Measurements from ENCODE around the gene TAGLN3. TPM values are rescaled to one million over a fixed set of nuclear protein-coding genes. Genes with fewer than 3 reads are reported as not detected.

The TAGLN3 gene
- total and polyA plus RNA-seq, 2 experiments from 2014 or later: 1.6 TPM

DNA sequence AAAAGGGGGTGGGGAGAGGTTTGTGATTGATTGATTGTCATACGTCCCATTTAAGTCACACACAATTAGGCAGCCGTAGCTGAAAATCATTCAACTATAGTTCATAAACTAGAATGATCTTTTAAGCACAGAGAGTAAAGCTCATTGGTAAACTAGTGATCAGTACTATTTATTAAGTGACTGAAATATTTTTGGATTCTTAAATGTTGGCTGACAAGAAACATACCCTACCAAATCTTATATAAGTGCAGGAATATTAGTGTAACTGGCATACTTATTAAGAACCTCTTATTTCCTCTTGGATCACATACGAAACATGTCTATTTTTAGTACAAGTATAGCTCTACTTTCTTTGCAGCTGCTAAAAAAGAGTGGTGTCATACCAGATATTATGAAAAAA, 28.3 kb upstream of the TAGLN3 start:
- Histone ChIP-seq H3K9me3 (ENCODE audit: low read depth) (no peaks in the 10 kb centered on the region), H3K4me1 (ENCODE audit: low read depth) (peaks cover 16% of the 10 kb centered on the region), H3K36me3 (no peaks in the 10 kb centered on the region), H3K27me3 (no peaks in the 10 kb centered on the region), H3K27ac (no peak overlapping the region), H3K4me3 (no peak overlapping the region)
- no peak for DNase-seq (ENCODE audit: low read depth in 1 of 2, low spot score in 1 of 2)
- TF ChIP-seq CTCF (IDR thresholded peaks at IDR 0.05; ENCODE audit: low read depth, low read length): no peak

GRCh38 chr3:111971533-111972130, 27.1 kb upstream of the TAGLN3 start:
- Histone ChIP-seq H3K4me1 (ENCODE audit: low read depth) (peaks cover 15% of the 10 kb centered on the region), H3K4me3 (no peak overlapping the region), H3K27me3 (no peaks in the 10 kb centered on the region), H3K36me3 (no peaks in the 10 kb centered on the region), H3K9me3 (ENCODE audit: low read depth) (no peaks in the 10 kb centered on the region), H3K27ac (no peak overlapping the region)
- TF ChIP-seq CTCF (IDR thresholded peaks at IDR 0.05; ENCODE audit: low read depth, low read length): no peak
- DNase-seq (ENCODE audit: low read depth in 1 of 2, low spot score in 1 of 2): peak in 1 of 2 donors; percentile 28

GRCh38 chr3:111972891-111973290, 25.8 kb upstream of the TAGLN3 start:
- H3K4me3 ChIP-seq: no peak overlapping the region
- H3K27ac ChIP-seq: no peak overlapping the region
- no peaks in the 10 kb centered on the region for H3K9me3 ChIP-seq (ENCODE audit: low read depth)
- peaks cover 6% of the 10 kb centered on the region for H3K4me1 ChIP-seq (ENCODE audit: low read depth)
- no peaks in the 10 kb centered on the region for H3K36me3 ChIP-seq
- no peak for TF ChIP-seq CTCF (IDR thresholded peaks at IDR 0.05; ENCODE audit: low read depth, low read length)
- no peaks in the 10 kb centered on the region for H3K27me3 ChIP-seq
- no peak for DNase-seq (ENCODE audit: low read depth in 1 of 2, low spot score in 1 of 2)

DNA sequence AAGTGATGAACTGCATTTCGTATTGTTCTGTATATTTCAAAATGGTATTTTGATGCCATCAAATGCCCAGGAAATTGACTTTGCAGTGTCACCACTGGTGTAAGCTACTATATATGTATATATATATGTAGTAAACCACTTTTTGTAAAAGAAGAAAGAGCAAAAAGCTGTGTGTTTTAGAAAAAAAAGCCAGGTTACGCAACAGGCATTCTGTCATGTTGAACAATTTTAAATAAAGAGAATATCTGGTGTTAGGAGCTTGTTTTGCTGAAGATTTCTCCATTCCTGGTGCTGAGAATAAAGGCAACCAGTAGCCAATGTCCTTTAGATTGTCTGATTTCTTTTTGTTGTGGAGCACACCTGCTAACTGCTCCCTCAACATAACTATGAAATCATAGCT, 23.6 kb upstream of the TAGLN3 start:
- peaks cover 10% of the 10 kb centered on the region for H3K4me1 ChIP-seq (ENCODE audit: low read depth)
- TF ChIP-seq CTCF (IDR thresholded peaks at IDR 0.05; ENCODE audit: low read depth, low read length): no peak

GRCh38 chr3:111976254-111976653, 22.5 kb upstream of the TAGLN3 start:
- Histone ChIP-seq H3K36me3 (no peaks in the 10 kb centered on the region), H3K27me3 (no peaks in the 10 kb centered on the region), H3K9me3 (ENCODE audit: low read depth) (no peaks in the 10 kb centered on the region), H3K27ac (no peak overlapping the region), H3K4me3 (no peak overlapping the region), H3K4me1 (ENCODE audit: low read depth) (peaks cover 10% of the 10 kb centered on the region)
- DNase-seq (ENCODE audit: low read depth in 1 of 2, low spot score in 1 of 2): no peak
- no peak for TF ChIP-seq CTCF (IDR thresholded peaks at IDR 0.05; ENCODE audit: low read depth, low read length)

More for the DNA sequence above, 23.6 kb upstream of the TAGLN3 start:
- no peak for DNase-seq (ENCODE audit: low read depth in 1 of 2, low spot score in 1 of 2)
- Histone ChIP-seq H3K9me3 (ENCODE audit: low read depth) (no peaks in the 10 kb centered on the region), H3K36me3 (no peaks in the 10 kb centered on the region), H3K4me3 (no peak overlapping the region), H3K27me3 (no peaks in the 10 kb centered on the region), H3K27ac (no peak overlapping the region)
